Activated T-cell treated with anti-CD3 and anti-CD28 coated beads for 4 hours (primary cell): ENCODE results near the gene NUP210L.
"Not testable (repeated sequence)": the region's sequence is repeated elsewhere in the genome, so short reads cannot be mapped to it uniquely, and the experiment has no call there.

Source experiments
- DNase-seq: peaks from one replicate; pipeline ENCODE4 v3.0.0-alpha.2; 2020

NUP210L gene

GRCh38 chr1:154094411-154094810 is 60.5 kb downstream of the NUP210L start:
- no peak for DNase-seq

GRCh38 chr1:154093699-154094098 is 61.2 kb downstream of the NUP210L start:
- no peak for DNase-seq

- DNase-seq = no peak
These were observed 63.2 kb downstream of the NUP210L start for GRCh38 chr1:154091706-154092105.

- no peak for DNase-seq
These were observed 67.3 kb downstream of the NUP210L start for GRCh38 chr1:154087574-154087973.

- DNase-seq = not testable (repeated sequence)
These were observed 71.8 kb downstream of the NUP210L start for GRCh38 chr1:154083057-154083456.

- DNase-seq = no peak
These were observed 73.3 kb downstream of the NUP210L start for GRCh38 chr1:154081386-154082126.

GRCh38 chr1:154076413-154076812 is 78.5 kb downstream of the NUP210L start:
- DNase-seq = no peak

GRCh38 chr1:154075746-154076145 is 79.1 kb downstream of the NUP210L start:
- DNase-seq = no peak

- no peak for DNase-seq
These were observed 92.6 kb downstream of the NUP210L start for GRCh38 chr1:154062309-154062708.

- not testable (repeated sequence) for DNase-seq
These were observed 107.4 kb downstream of the NUP210L start for GRCh38 chr1:154047436-154047835.

- not testable (repeated sequence) for DNase-seq
These were observed 121.2 kb downstream of the NUP210L start for GRCh38 chr1:154033697-154034096.

GRCh38 chr1:154019940-154020339 is 134.9 kb downstream of the NUP210L start:
- DNase-seq = no peak

GRCh38 chr1:154019269-154019668 is 135.6 kb downstream of the NUP210L start:
- no peak for DNase-seq

GRCh38 chr1:154014154-154014907 is 140.5 kb downstream of the NUP210L start:
- DNase-seq = no peak

- not testable (repeated sequence) for DNase-seq
These were observed 142.3 kb downstream of the NUP210L start for GRCh38 chr1:154012543-154012942.

GRCh38 chr1:154012129-154012528 is 142.7 kb downstream of the NUP210L start:
- DNase-seq = no peak

- DNase-seq = no peak
These were observed 148.7 kb downstream of the NUP210L start for GRCh38 chr1:154006136-154006535.

GRCh38 chr1:154000420-154000819 is 154.5 kb downstream of the NUP210L start:
- DNase-seq = no peak

- DNase-seq = not testable (repeated sequence)
These were observed 158.0 kb downstream of the NUP210L start for GRCh38 chr1:153996882-153997281.

GRCh38 chr1:153995640-153996039 is 159.2 kb downstream of the NUP210L start:
- DNase-seq = no peak

GRCh38 chr1:153995202-153995601 is 159.7 kb downstream of the NUP210L start:
- no peak for DNase-seq

- DNase-seq = no peak
These were observed 163.1 kb downstream of the NUP210L start for GRCh38 chr1:153991806-153992205.

GRCh38 chr1:153991151-153991630 is 163.7 kb downstream of the NUP210L start:
- DNase-seq = no peak
